ENCODE results near the gene NIPA2. TPM values are rescaled to one million over a fixed set of nuclear protein-coding genes. Genes with fewer than 3 reads are reported as not detected.

Gene NIPA2
- total and polyA plus RNA-seq, 2 donors (not counting 1 experiment from before 2014, with no cell fraction given), result 47.7 to 64.7 TPM

- H2AFZ ChIP-seq (ENCODE audit: low read length), result no peak overlapping the region
- H3K4me2 ChIP-seq (ENCODE audit: extremely low read depth, insufficient read depth, low read length), result no peak overlapping the region
- no peak overlapping the region for H3K4me3 ChIP-seq (replicated peaks in 1 of 4; ENCODE audit: control extremely low read depth in 1 of 4, insufficient read depth in 1 of 4, low read depth in 3 of 4, low read length in 4 of 4)
- H3K9ac ChIP-seq (ENCODE audit: insufficient read depth, low read length), result no peak overlapping the region
- H3K4me1 ChIP-seq (ENCODE audit: control insufficient read depth, extremely low read depth, insufficient read depth, low read length), result no peaks in the 10 kb centered on the region
- DNase-seq (ENCODE audit: low read depth in 2 of 2), result no peak
- H4K20me1 ChIP-seq (ENCODE audit: control insufficient read depth, extremely low read depth, insufficient read depth, low read length), result no peaks in the 10 kb centered on the region
- TF ChIP-seq EZH2 (IDR thresholded peaks at IDR 0.05; ENCODE audit: low read length, missing control alignments), result no peak
- TF ChIP-seq CTCF (conservative IDR thresholded peaks at IDR 0.05 in 1 of 2, IDR thresholded peaks at IDR 0.05 in 1 of 2; ENCODE audit: low read depth in 1 of 2, low read length in 2 of 2), result no peak
- H3K79me2 ChIP-seq (ENCODE audit: control insufficient read depth, insufficient read depth, low read length), result no peaks in the 10 kb centered on the region
- H3K27ac ChIP-seq (ENCODE audit: insufficient read depth, low read length), result no peak overlapping the region
- no peaks in the 10 kb centered on the region for H3K36me3 ChIP-seq (ENCODE audit: control insufficient read depth, insufficient read depth, low read length)
- H3K27me3 ChIP-seq (ENCODE audit: control insufficient read depth, insufficient read depth, low read length), result no peaks in the 10 kb centered on the region
- no peaks in the 10 kb centered on the region for H3K9me3 ChIP-seq (ENCODE audit: control insufficient read depth, insufficient read depth, low read depth, low read length)
Measured at GRCh38 chr15:22815766-22816165, 22.7 kb upstream of the NIPA2 start.

GRCh38 chr15:22819651-22820050, 18.8 kb upstream of the NIPA2 start:
- H3K27me3 ChIP-seq (ENCODE audit: control insufficient read depth, insufficient read depth, low read length), result no peaks in the 10 kb centered on the region
- no peak overlapping the region for H3K4me2 ChIP-seq (ENCODE audit: extremely low read depth, insufficient read depth, low read length)
- H2AFZ ChIP-seq (ENCODE audit: low read length), result no peak overlapping the region
- no peaks in the 10 kb centered on the region for H3K9me3 ChIP-seq (ENCODE audit: control insufficient read depth, insufficient read depth, low read depth, low read length)
- H3K4me1 ChIP-seq (ENCODE audit: control insufficient read depth, extremely low read depth, insufficient read depth, low read length), result no peaks in the 10 kb centered on the region
- H3K27ac ChIP-seq (ENCODE audit: insufficient read depth, low read length), result no peak overlapping the region
- H3K79me2 ChIP-seq (ENCODE audit: control insufficient read depth, insufficient read depth, low read length), result no peaks in the 10 kb centered on the region
- no peak overlapping the region for H3K4me3 ChIP-seq (replicated peaks in 1 of 4; ENCODE audit: control extremely low read depth in 1 of 4, insufficient read depth in 1 of 4, low read depth in 3 of 4, low read length in 4 of 4)
- no peak for DNase-seq (ENCODE audit: low read depth in 2 of 2)
- no peaks in the 10 kb centered on the region for H4K20me1 ChIP-seq (ENCODE audit: control insufficient read depth, extremely low read depth, insufficient read depth, low read length)
- H3K36me3 ChIP-seq (ENCODE audit: control insufficient read depth, insufficient read depth, low read length), result peaks cover 4% of the 10 kb centered on the region
- no peak overlapping the region for H3K9ac ChIP-seq (ENCODE audit: insufficient read depth, low read length)
- no peak for TF ChIP-seq EZH2 (IDR thresholded peaks at IDR 0.05; ENCODE audit: low read length, missing control alignments)
- TF ChIP-seq CTCF (conservative IDR thresholded peaks at IDR 0.05 in 1 of 2, IDR thresholded peaks at IDR 0.05 in 1 of 2; ENCODE audit: low read depth in 1 of 2, low read length in 2 of 2), result no peak

GRCh38 chr15:22823495-22824128, 14.9 kb upstream of the NIPA2 start:
- H4K20me1 ChIP-seq (ENCODE audit: control insufficient read depth, extremely low read depth, insufficient read depth, low read length), result no peaks in the 10 kb centered on the region
- peaks cover 4% of the 10 kb centered on the region for H3K36me3 ChIP-seq (ENCODE audit: control insufficient read depth, insufficient read depth, low read length)
- DNase-seq (ENCODE audit: low read depth in 2 of 2), result no peak
- no peaks in the 10 kb centered on the region for H3K79me2 ChIP-seq (ENCODE audit: control insufficient read depth, insufficient read depth, low read length)
- no peak overlapping the region for H3K4me2 ChIP-seq (ENCODE audit: extremely low read depth, insufficient read depth, low read length)
- H3K4me1 ChIP-seq (ENCODE audit: control insufficient read depth, extremely low read depth, insufficient read depth, low read length), result no peaks in the 10 kb centered on the region
- no peak overlapping the region for H3K27ac ChIP-seq (ENCODE audit: insufficient read depth, low read length)
- H3K9me3 ChIP-seq (ENCODE audit: control insufficient read depth, insufficient read depth, low read depth, low read length), result no peaks in the 10 kb centered on the region
- no peaks in the 10 kb centered on the region for H3K27me3 ChIP-seq (ENCODE audit: control insufficient read depth, insufficient read depth, low read length)
- H2AFZ ChIP-seq (ENCODE audit: low read length), result no peak overlapping the region
- H3K4me3 ChIP-seq (replicated peaks in 1 of 4; ENCODE audit: control extremely low read depth in 1 of 4, insufficient read depth in 1 of 4, low read depth in 3 of 4, low read length in 4 of 4), result no peak overlapping the region
- H3K9ac ChIP-seq (ENCODE audit: insufficient read depth, low read length), result no peak overlapping the region
- TF ChIP-seq EZH2 (IDR thresholded peaks at IDR 0.05; ENCODE audit: low read length, missing control alignments) (no peak), CTCF (conservative IDR thresholded peaks at IDR 0.05 in 1 of 2, IDR thresholded peaks at IDR 0.05 in 1 of 2; ENCODE audit: low read depth in 1 of 2, low read length in 2 of 2) (no peak)
